ENCODE measurements around the gene MROH2A.
A peak's percentile ranks its signal among the peaks of the same experiment; 100 is the strongest.

MROH2A gene

GRCh38 chr2:233839447-233839820 lies 61.3 kb downstream of the MROH2A start:
- DNase-seq: no peak

GRCh38 chr2:233840520-233840919 lies 62.4 kb downstream of the MROH2A start:
- DNase-seq: no peak

- no peak for DNase-seq
Measured at GRCh38 chr2:233841183-233841582, 63.1 kb downstream of the MROH2A start.

- DNase-seq: no peak
Measured at GRCh38 chr2:233844064-233844807, 66.1 kb downstream of the MROH2A start.

- no peak for DNase-seq
Measured at GRCh38 chr2:233844836-233845235, 66.7 kb downstream of the MROH2A start.

GRCh38 chr2:233845301-233846060 lies 67.4 kb downstream of the MROH2A start:
- no peak for DNase-seq

GRCh38 chr2:233846387-233847247 lies 68.5 kb downstream of the MROH2A start:
- DNase-seq: no peak

- no peak for DNase-seq
Measured at GRCh38 chr2:233847248-233847898, 69.2 kb downstream of the MROH2A start.

- no peak for DNase-seq
Measured at GRCh38 chr2:233848276-233848675, 70.1 kb downstream of the MROH2A start.

- no peak for DNase-seq
Measured at GRCh38 chr2:233849607-233850271, 71.6 kb downstream of the MROH2A start.

- DNase-seq: no peak
Measured at GRCh38 chr2:233850745-233851144, 72.6 kb downstream of the MROH2A start.

GRCh38 chr2:233851169-233851568 lies 73.0 kb downstream of the MROH2A start:
- DNase-seq: no peak

- no peak for DNase-seq
Measured at GRCh38 chr2:233852056-233852455, 73.9 kb downstream of the MROH2A start.

- no peak for DNase-seq
Measured at GRCh38 chr2:233853353-233853752, 75.2 kb downstream of the MROH2A start.

GRCh38 chr2:233853883-233854240 lies 75.7 kb downstream of the MROH2A start:
- no peak for DNase-seq

- peak; percentile 83 for DNase-seq
Measured at GRCh38 chr2:233854241-233854981, 76.3 kb downstream of the MROH2A start, which contains the start of gene HJURP. TSS of gene HJURP (minus strand) at chr2:233854535. CDS start at chr2:233854500, 35 bp downstream.

GRCh38 chr2:233855345-233855744 lies 77.2 kb downstream of the MROH2A start:
- DNase-seq: no peak

GRCh38 chr2:233856184-233856583 lies 78.1 kb downstream of the MROH2A start:
- DNase-seq: no peak

GRCh38 chr2:233857511-233858141 lies 79.5 kb downstream of the MROH2A start:
- DNase-seq: peak; percentile 50

GRCh38 chr2:233858331-233858730 lies 80.2 kb downstream of the MROH2A start:
- DNase-seq: no peak

GRCh38 chr2:233862261-233862768 lies 84.2 kb downstream of the MROH2A start:
- no peak for DNase-seq

Measured in activated CD4-positive, alpha-beta T cell treated with anti-CD3 and anti-CD28 coated beads, Interleukin-2, amount 50 U/mL, for 1 hour (primary cell).